Ovary (tissue), 9 donors: Measurements from ENCODE around the gene TAF3. TPM values are rescaled to one million over a fixed set of nuclear protein-coding genes. Genes with fewer than 3 reads are reported as not detected.
A peak's percentile ranks its signal among the peaks of the same experiment; 100 is the strongest.

Experiments
- DNase-seq, 5 donors: peaks; one replicate each; pipeline ENCODE4 v3.0.0-alpha.2; 2019 to 2020
- H3K27ac ChIP-seq, 2 donors: fragments of 200-600 bp; one replicate each; pipeline versions ENCODE4 v1.5.1 to v1.8.0; 2019 to 2022
- H3K27me3 ChIP-seq: fragments of 200-600 bp; one replicate; pipeline ENCODE4 v1.8.0; 2022
- H3K36me3 ChIP-seq: fragments of 200-600 bp; sonication (generic); one replicate; pipeline ENCODE4 v1.5.1; 2019
- H3K4me1 ChIP-seq: one replicate; pipeline ENCODE4 v1.8.1; 2013; ENCODE audit warnings: mild to moderate bottlenecking, moderate library complexity; ENCODE audit not compliant: insufficient read depth
- H3K4me3 ChIP-seq: fragments of 200-600 bp; sonication (generic); one replicate; pipeline ENCODE4 v1.5.1; 2017
- H3K9me3 ChIP-seq, 2 donors: fragments of 200-600 bp in 1 of 2; sonication (generic) in 1 of 2; one replicate each; pipeline versions ENCODE4 v1.5.1 to v1.8.1; 2013 to 2019; ENCODE audit warnings: mild to moderate bottlenecking in 1 of 2, moderate library complexity in 1 of 2
- EP300 ChIP-seq: sonication (generic); formaldehyde crosslinking; IDR thresholded peaks from one replicate; pipeline ENCODE4 v1.6.1; 2017; ENCODE audit warnings: antibody characterized with exemption
- POLR2A ChIP-seq: fragments of 450-650 bp; IDR thresholded peaks from one replicate; pipeline ENCODE4 v1.6.1; 2017; ENCODE audit warnings: antibody characterized with exemption, mild to moderate bottlenecking, moderate library complexity
- WGBS, 3 donors: extraction: QIAGEN DNeasy Blood & Tissue Kit in 1 of 3; methylation state at CpG; one replicate each; pipeline versions ENCODE4 v1.1.5 to v1.1.7; 2013 to 2017; 5-methylcytosine and 5-hydroxymethylcytosine counted together
- intact Hi-C, 4 donors: fragments of 100-400 bp; cut with DNase I; formaldehyde crosslinking; loops; one replicate each; pipeline versions ENCODE4 v1.11.0 to v1.15.1; 2022 to 2023
- polyA plus RNA-seq, 2 donors: library from polyadenylated mRNA; stranded (reverse); fragments of 200-250 nt in 1 of 2; fragments of 350-450 nt in 1 of 2; fragmentation: Illumina TruSeq in 1 of 2; extraction: RNeasy Lipid Tissue Mini Kit (QIAGEN cat#74804) in 1 of 2; gene quantifications; one replicate each; pipeline ENCODE4 v1.2.3, GENCODE V29; 2013 to 2014
- total RNA-seq, 7 donors: library from RNA; depleted of rRNA in 2 of 7; stranded (reverse); fragments of >200 nt in 2 of 7; fragmentation: NEBNext Ultra II Directional in 3 of 7; extraction: Animal tissue kit (Norgen Biotek cat#: 25700) in 3 of 7; gene quantifications; one replicate each; pipeline versions ENCODE4 v1.1.0 to v1.2.4, GENCODE V29; 2016 to 2023
- TF ChIP-seq, protein P1 (sequence below), 3 donors: fragments of 450-650 bp in 2 of 3; fragments of 200-600 bp in 1 of 3; IDR thresholded peaks; one replicate each; pipeline versions ENCODE4 v1.5.1 to v1.8.0; 2016 to 2022; ENCODE audit warnings: antibody characterized with exemption in 3 of 3, mild to moderate bottlenecking in 1 of 3
- donor health status: DM: no; HTN: no; CAD: no; lungs with moderate emphysema.
- donor health status: DM: no; HTN: no; CAD: no.
- donor health status: Bipolar disorder and iron deficiency.
- donor health status: DM: yes; HTN: yes; CAD: no.
- donor health status: DM: no; HTN: no; CAD: no.
- donor health status: DM: yes; HTN: yes; CAD: no.

Gene TAF3
- total and polyA plus RNA-seq, 9 donors, result 7.1 to 15.9 (median 11.8) TPM

DNA sequence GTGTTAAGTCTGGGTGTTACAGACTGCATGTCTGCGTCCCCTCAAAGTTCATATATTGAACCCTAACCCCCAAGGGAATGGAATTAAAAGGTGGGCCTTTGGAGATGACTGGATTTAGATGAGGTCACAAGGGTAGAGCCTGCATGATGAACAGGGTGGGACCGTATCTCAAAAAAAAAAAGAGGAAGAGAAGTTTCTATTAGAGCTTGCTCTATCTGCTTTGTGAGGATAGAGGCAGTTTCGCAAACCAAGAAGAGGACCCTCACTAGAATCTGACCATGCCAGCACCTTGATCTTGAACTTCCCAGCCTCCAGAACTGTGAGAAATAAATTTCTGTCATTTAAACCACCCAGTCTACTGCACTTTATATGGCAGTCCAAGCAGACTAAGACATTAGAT is 31.9 kb upstream of the TAF3 start:
- DNase-seq, result no peak
- WGBS, 3 donors, result 77 to 80% (median 77%) methylated on average over 3 of the region's 3 CpGs
- H3K4me1 ChIP-seq, result peaks cover 4% of the 10 kb centered on the region
- intact Hi-C loops, result no loop called here
- no peaks in the 10 kb centered on the region for H3K27me3 ChIP-seq
- no peak overlapping the region for H3K27ac ChIP-seq
- TF ChIP-seq, protein P1, sequence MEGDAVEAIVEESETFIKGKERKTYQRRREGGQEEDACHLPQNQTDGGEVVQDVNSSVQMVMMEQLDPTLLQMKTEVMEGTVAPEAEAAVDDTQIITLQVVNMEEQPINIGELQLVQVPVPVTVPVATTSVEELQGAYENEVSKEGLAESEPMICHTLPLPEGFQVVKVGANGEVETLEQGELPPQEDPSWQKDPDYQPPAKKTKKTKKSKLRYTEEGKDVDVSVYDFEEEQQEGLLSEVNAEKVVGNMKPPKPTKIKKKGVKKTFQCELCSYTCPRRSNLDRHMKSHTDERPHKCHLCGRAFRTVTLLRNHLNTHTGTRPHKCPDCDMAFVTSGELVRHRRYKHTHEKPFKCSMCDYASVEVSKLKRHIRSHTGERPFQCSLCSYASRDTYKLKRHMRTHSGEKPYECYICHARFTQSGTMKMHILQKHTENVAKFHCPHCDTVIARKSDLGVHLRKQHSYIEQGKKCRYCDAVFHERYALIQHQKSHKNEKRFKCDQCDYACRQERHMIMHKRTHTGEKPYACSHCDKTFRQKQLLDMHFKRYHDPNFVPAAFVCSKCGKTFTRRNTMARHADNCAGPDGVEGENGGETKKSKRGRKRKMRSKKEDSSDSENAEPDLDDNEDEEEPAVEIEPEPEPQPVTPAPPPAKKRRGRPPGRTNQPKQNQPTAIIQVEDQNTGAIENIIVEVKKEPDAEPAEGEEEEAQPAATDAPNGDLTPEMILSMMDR (IDR thresholded peaks at IDR 0.05), result no peak
- TF ChIP-seq POLR2A (no peak), EP300 (no peak)
- no peak overlapping the region for H3K4me3 ChIP-seq
- no peaks in the 10 kb centered on the region for H3K36me3 ChIP-seq
- no peaks in the 10 kb centered on the region for H3K9me3 ChIP-seq

DNA sequence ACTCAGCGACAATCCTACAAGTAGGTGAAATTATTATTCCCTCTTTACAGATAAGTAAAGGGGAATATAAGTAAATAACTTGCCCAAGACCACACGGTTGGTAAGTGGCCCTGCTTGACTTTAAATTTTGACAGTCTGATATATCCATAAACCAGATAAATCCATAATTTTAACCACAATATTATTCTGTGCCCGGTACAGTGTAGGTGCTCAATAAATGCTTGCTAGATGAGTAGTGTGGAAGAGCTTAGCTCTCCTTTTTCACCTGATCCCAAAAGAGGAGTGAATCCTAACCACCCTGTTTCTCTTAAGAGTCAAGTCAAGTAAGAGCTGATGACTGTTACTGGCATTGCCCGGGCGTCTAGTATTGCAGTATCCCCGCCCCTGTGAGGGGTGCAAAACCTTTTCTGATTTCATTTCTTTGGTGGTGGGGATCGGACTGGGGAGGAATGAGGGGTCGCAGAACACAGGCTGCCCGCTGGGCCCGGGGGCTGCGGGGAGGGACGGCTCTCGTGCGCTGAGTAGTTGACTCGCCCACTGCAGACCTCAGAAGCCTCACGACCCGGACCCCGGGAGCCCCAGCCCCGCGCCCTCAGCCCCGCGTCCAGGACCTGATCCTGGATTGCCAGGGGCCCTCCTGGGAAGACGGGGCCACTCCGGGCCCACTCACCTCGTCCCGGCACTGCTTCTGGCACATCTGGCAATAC is 31.0 kb upstream of the TAF3 start:
- no peaks in the 10 kb centered on the region for H3K36me3 ChIP-seq
- peaks cover 4% of the 10 kb centered on the region for H3K4me1 ChIP-seq
- H3K4me3 ChIP-seq, result peak overlapping the region; percentile 79
- intact Hi-C loops, result no loop called here
- DNase-seq, result no peak
- H3K27ac ChIP-seq, result peak overlapping the region in 1 of 2 donors; percentile 47
- no peaks in the 10 kb centered on the region for H3K9me3 ChIP-seq
- WGBS, 3 donors, result 1 to 5% (median 2%) methylated on average over 8 to 26 of the region's 26 CpGs
- no peaks in the 10 kb centered on the region for H3K27me3 ChIP-seq
- TF ChIP-seq, protein P1 (IDR thresholded peaks at IDR 0.05), result no peak

DNA sequence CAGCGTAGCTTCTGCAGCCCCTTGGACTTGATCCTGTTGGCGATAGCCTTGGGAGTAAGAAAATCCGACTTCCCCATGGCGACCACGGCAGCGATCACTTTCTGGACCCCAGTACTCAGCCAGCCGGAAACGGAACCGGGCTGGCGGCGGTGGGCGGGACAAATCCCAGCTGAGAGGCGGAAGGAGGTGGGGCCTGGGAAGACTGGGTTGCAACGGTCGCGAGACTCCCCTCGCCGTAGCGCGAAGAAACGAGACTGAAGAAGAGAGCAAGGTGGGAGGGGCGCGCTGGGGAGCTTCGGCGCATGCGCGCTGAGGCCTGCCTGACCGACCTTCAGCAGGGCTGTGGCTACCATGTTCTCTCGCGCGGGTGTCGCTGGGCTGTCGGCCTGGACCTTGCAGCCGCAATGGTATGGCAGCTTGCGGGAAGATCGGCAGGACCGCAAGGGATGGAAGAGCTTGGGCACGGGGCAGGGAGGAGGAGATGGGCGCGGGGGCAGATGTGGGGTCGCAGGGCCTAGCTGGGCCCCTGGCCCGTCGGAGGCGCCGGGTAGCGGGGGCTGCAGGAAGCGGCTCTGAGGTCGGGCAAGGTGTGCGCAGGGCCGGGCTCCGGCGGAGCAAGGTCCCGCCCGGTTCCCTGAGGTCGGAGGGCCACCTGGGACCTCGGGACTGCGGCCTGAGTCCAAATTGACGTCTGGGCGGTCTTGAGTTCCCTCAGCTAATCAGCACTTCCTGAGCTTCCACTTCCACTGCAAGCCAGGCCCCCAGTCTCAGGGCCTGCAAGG is 30.3 kb upstream of the TAF3 start, which contains the start of the genes ATP5F1C and KIN:
ATP5F1C (plus strand) TSS at position 321 of the 782 bp plus-strand sequence; CDS start at position 352, 31 bp downstream.
KIN (minus strand) TSS at position 137 of the 782 bp plus-strand sequence; CDS start at position 77, 60 bp downstream.
- Histone ChIP-seq H3K36me3 (no peaks in the 10 kb centered on the region), H3K27me3 (no peaks in the 10 kb centered on the region), H3K4me3 (peak within 1 kb of the TSS; percentile 79), H3K4me1 (peaks cover 4% of the 10 kb centered on the region), H3K27ac (peak within 1 kb of the TSS; percentile 56), H3K9me3 (no peaks in the 10 kb centered on the region)
- intact Hi-C loops, result no loop called here
- TF ChIP-seq EP300 (no peak), POLR2A (peak; percentile 55)
- TF ChIP-seq, protein P1 (IDR thresholded peaks at IDR 0.05), result no peak
- WGBS, 3 donors, result 0 to 1% (median 0%) methylated on average over 59 of the region's 59 CpGs
- DNase-seq, result peak; percentile 97 to 99 (median 98)

DNA sequence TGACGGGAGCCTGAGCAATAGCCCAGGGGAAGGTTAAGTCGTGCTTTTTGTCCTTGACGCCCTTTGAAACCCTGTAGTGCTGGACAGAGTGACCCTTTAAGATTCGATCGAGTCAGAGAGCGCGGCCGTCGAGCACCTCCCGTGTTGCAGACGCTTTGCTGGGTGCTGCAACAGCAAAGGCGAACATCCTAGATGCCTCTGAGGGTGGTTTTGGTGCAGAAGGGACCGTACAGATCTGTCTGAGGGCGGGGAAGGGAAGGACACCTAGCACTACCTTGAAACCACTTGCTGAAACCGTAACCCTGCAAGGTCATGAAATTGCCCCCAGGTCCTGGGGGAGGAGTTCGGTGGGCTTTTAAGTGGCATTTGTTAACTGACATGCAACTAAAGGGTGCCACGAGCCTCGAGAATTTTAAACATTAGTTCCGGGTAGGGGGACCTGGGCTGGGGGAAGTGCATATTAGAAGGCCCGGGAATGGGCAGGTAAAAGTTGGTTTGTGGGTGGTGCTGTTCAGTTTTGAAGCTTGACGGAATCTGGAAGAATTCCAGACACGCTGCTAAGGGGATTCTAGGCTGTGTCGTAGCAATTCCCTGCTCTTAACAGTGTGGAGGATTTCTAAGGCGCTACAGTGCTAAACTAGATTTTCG is 29.5 kb upstream of the TAF3 start:
- no peaks in the 10 kb centered on the region for H3K9me3 ChIP-seq
- TF ChIP-seq POLR2A (no peak), EP300 (no peak)
- TF ChIP-seq, protein P1 (IDR thresholded peaks at IDR 0.05), result no peak
- WGBS, 3 donors, result 1 to 2% (median 2%) methylated on average over 25 of the region's 25 CpGs
- H3K36me3 ChIP-seq, result no peaks in the 10 kb centered on the region
- intact Hi-C loops, result no loop called here
- peak overlapping the region in 1 of 2 donors; percentile 56 for H3K27ac ChIP-seq
- no peaks in the 10 kb centered on the region for H3K27me3 ChIP-seq
- no peak for DNase-seq
- peaks cover 6% of the 10 kb centered on the region for H3K4me1 ChIP-seq
- H3K4me3 ChIP-seq, result peak overlapping the region; percentile 79
